Suprapubic skin (tissue), 4 donors: ENCODE data around the gene MYO10.

Experiments
- EP300 ChIP-seq: sonication (generic); formaldehyde crosslinking; IDR thresholded peaks from one replicate; pipeline ENCODE4 v1.6.1; 2017; ENCODE audit warnings: antibody characterized with exemption
- POLR2AphosphoS5 ChIP-seq, 3 donors: sonication (generic); formaldehyde crosslinking; IDR thresholded peaks; one replicate each; pipeline ENCODE4 v1.6.1; 2017; ENCODE audit warnings: antibody characterized with exemption in 3 of 3
- TF ChIP-seq, protein P1 (sequence below), 2 donors: fragments of 200-600 bp in 1 of 2; fragments of 450-650 bp in 1 of 2; sonication (generic) in 1 of 2; IDR thresholded peaks; one replicate each; pipeline ENCODE4 v1.5.1; 2016 to 2019; ENCODE audit warnings: antibody characterized with exemption in 2 of 2, mild to moderate bottlenecking in 1 of 2, moderate library complexity in 1 of 2

DNA sequence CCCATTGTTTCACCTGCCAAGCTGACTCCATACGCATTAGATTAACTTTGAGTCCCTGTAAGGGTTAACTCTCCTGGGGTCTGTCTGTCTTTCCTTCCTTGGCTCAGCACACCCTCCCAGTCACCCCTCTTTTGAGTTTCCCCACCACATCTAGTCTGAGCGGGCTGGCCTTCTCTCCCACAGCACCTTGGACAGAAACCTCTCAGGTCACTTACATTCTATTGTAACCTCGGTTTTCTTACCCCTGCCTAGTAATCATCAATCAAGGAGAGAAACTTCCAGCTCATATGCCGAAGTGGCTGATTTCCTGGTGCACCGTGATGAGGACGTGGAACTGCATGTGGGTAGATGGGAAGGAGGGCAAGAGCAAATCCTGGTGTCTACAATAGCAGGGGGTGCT, 102.1 kb downstream of the MYO10 start:
- TF ChIP-seq POLR2AphosphoS5 (IDR thresholded peaks at IDR 0.05) (no peak), EP300 (no peak)
- TF ChIP-seq, protein P1, sequence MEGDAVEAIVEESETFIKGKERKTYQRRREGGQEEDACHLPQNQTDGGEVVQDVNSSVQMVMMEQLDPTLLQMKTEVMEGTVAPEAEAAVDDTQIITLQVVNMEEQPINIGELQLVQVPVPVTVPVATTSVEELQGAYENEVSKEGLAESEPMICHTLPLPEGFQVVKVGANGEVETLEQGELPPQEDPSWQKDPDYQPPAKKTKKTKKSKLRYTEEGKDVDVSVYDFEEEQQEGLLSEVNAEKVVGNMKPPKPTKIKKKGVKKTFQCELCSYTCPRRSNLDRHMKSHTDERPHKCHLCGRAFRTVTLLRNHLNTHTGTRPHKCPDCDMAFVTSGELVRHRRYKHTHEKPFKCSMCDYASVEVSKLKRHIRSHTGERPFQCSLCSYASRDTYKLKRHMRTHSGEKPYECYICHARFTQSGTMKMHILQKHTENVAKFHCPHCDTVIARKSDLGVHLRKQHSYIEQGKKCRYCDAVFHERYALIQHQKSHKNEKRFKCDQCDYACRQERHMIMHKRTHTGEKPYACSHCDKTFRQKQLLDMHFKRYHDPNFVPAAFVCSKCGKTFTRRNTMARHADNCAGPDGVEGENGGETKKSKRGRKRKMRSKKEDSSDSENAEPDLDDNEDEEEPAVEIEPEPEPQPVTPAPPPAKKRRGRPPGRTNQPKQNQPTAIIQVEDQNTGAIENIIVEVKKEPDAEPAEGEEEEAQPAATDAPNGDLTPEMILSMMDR (IDR thresholded peaks at IDR 0.05): no peak
